H1 (cell line): ENCODE measurements around the gene KLHL29. TPM values are rescaled to one million over a fixed set of nuclear protein-coding genes. Genes with fewer than 3 reads are reported as not detected.

ENCODE experiments used
- CTCF ChIA-PET: fragments of 300-600 bp; sonication (Branson Sonifier 250); formaldehyde crosslinking; loops from one replicate; lab custom pipeline; 2021; ENCODE audit not compliant: partially characterized antibody; lab: Charles Lee
- POLR2A ChIA-PET: fragments of 300-600 bp; sonication (Branson Sonifier 250); formaldehyde crosslinking; loops from one replicate; lab custom pipeline; 2021; ENCODE audit warnings: inconsistent platforms; ENCODE audit not compliant: partially characterized antibody; lab: Charles Lee
- DNase-seq, 2 experiments: peaks; one replicate each; pipeline versions ENCODE4 v3.0.0 to v3.0.0-alpha.2; 2010 to 2022; ENCODE audit warnings: low spot score in 2 of 2, low read depth in 1 of 2, mixed read lengths in 1 of 2
- FAIRE-seq: peaks from 2 replicates; lab custom pipeline; 2011; peaks lifted over from hg19 to GRCh38; lab: Jason Lieb, UNC
- H2AFZ ChIP-seq: 2 replicates; pipeline ENCODE4 v1.8.1; 2012; ENCODE audit warnings: low read length, inconsistent platforms
- H2AK5ac ChIP-seq: 2 replicates; pipeline ENCODE4 v1.6.1; 2013; ENCODE audit warnings: low read depth, low read length
- H2BK120ac ChIP-seq: replicated peaks from 2 replicates; pipeline ENCODE3; 2013; ENCODE audit warnings: low read depth, low read length, inconsistent platforms
- H2BK12ac ChIP-seq: 2 replicates; pipeline ENCODE4 v1.6.1; 2013; ENCODE audit warnings: low read depth, low read length
- H2BK15ac ChIP-seq: 2 replicates; pipeline ENCODE4 v1.6.1; 2013; ENCODE audit warnings: low read length
- H2BK20ac ChIP-seq: 2 replicates; pipeline ENCODE4 v1.6.1; 2013; ENCODE audit warnings: low read length
- H2BK5ac ChIP-seq: 2 replicates; pipeline ENCODE4 v1.6.1; 2013; ENCODE audit warnings: low read depth, low read length
- H3K14ac ChIP-seq: 2 replicates; pipeline ENCODE4 v1.6.1; 2013; ENCODE audit warnings: inconsistent platforms; ENCODE audit not compliant: insufficient read length
- H3K18ac ChIP-seq: 2 replicates; pipeline ENCODE4 v1.6.1; 2013; ENCODE audit warnings: low read length; ENCODE audit errors: extremely low read depth
- H3K23ac ChIP-seq: 2 replicates; pipeline ENCODE4 v1.6.1; 2013; ENCODE audit warnings: inconsistent platforms; ENCODE audit not compliant: insufficient read length
- H3K23me2 ChIP-seq: 2 replicates; pipeline ENCODE4 v1.6.1; 2013; ENCODE audit warnings: low read depth, low read length
- H3K27ac ChIP-seq: 2 replicates; pipeline ENCODE4 v1.6.1; 2011; ENCODE audit warnings: low read depth, low read length, inconsistent platforms
- H3K27me3 ChIP-seq, 4 experiments: replicated peaks in 1 of 4; 1 replicate in 1 of 4; 2 replicates in 3 of 4; pipeline versions ENCODE4 v1.6.1 to v1.8.1; 2011 to 2013; ENCODE audit warnings: low read length in 3 of 4, mild to moderate bottlenecking in 3 of 4, inconsistent platforms in 2 of 4, mixed read lengths in 2 of 4, moderate library complexity in 1 of 4; ENCODE audit not compliant: control insufficient read depth in 3 of 4, insufficient read depth in 3 of 4; ENCODE audit errors: extremely low read depth in 1 of 4
- H3K36me3 ChIP-seq, 4 experiments: 2 replicates each; pipeline versions ENCODE4 v1.6.1 to v1.8.1; 2011 to 2013; ENCODE audit warnings: mild to moderate bottlenecking in 4 of 4, low read length in 3 of 4, moderate library complexity in 2 of 4, control low read depth in 1 of 4, inconsistent platforms in 1 of 4; ENCODE audit not compliant: insufficient read depth in 4 of 4, control insufficient read depth in 2 of 4
- H3K4ac ChIP-seq: replicated peaks from 2 replicates; pipeline ENCODE3; 2013; ENCODE audit warnings: low read length, low read depth, mixed read lengths, inconsistent platforms; ENCODE audit not compliant: insufficient read length
- H3K4me1 ChIP-seq, 4 experiments: replicated peaks in 1 of 4; 1 replicate in 1 of 4; 2 replicates in 3 of 4; pipeline versions ENCODE4 v1.6.1 to v1.8.1; 2011 to 2013; ENCODE audit warnings: low read length in 3 of 4, inconsistent platforms in 2 of 4, mixed read lengths in 1 of 4; ENCODE audit not compliant: insufficient read depth in 4 of 4, control insufficient read depth in 3 of 4
- H3K4me2 ChIP-seq, 2 experiments: 2 replicates each; pipeline versions ENCODE4 v1.6.1 to v1.8.1; 2011 to 2013; ENCODE audit warnings: low read depth in 2 of 2, low read length in 2 of 2, control low read depth in 1 of 2, inconsistent platforms in 1 of 2, mild to moderate bottlenecking in 1 of 2; ENCODE audit not compliant: insufficient read depth in 1 of 2
- H3K4me3 ChIP-seq, 4 experiments: fragments of 200-600, 300-600 bp in 1 of 4; sonication (generic), shearing (Covaris generic), sonication (Bioruptor Twin) in 1 of 4; 2 replicates each; pipeline versions ENCODE4 v1.5.1 to v1.8.1; 2011 to 2016; ENCODE audit warnings: low read length in 4 of 4, low read depth in 3 of 4, control low read depth in 2 of 4, inconsistent platforms in 2 of 4, mild to moderate bottlenecking in 2 of 4, mixed read lengths in 1 of 4, moderate library complexity in 1 of 4; ENCODE audit not compliant: insufficient read depth in 2 of 4; ENCODE audit errors: extremely low read depth in 1 of 4
- H3K56ac ChIP-seq: replicated peaks from 2 replicates; pipeline ENCODE3; 2013; ENCODE audit warnings: low read depth, mild to moderate bottlenecking, mixed read lengths, low read length, inconsistent platforms; ENCODE audit not compliant: insufficient read length
- H3K79me1 ChIP-seq: 2 replicates; pipeline ENCODE4 v1.6.1; 2013; ENCODE audit warnings: low read depth, low read length, control low read depth
- H3K79me2 ChIP-seq, 2 experiments: 2 replicates each; pipeline versions ENCODE4 v1.6.1 to v1.8.1; 2012 to 2013; ENCODE audit warnings: low read length in 2 of 2, mild to moderate bottlenecking in 2 of 2, inconsistent platforms in 1 of 2; ENCODE audit not compliant: insufficient read depth in 2 of 2, control insufficient read depth in 1 of 2
- H3K9ac ChIP-seq, 4 experiments: replicated peaks in 1 of 4; 1 replicate in 1 of 4; 2 replicates in 3 of 4; pipeline versions ENCODE4 v1.6.1 to v1.8.1; 2011 to 2013; ENCODE audit warnings: low read depth in 3 of 4, low read length in 3 of 4, control low read depth in 2 of 4, mild to moderate bottlenecking in 2 of 4, moderate library complexity in 2 of 4, inconsistent platforms in 1 of 4; ENCODE audit errors: extremely low read depth in 1 of 4
- H3K9me3 ChIP-seq, 2 experiments: 2 replicates each; pipeline versions ENCODE4 v1.6.1 to v1.8.1; 2012 to 2013; ENCODE audit warnings: mild to moderate bottlenecking in 2 of 2, moderate library complexity in 2 of 2, control low read depth in 1 of 2, inconsistent platforms in 1 of 2, low read depth in 1 of 2, low read length in 1 of 2, mixed read lengths in 1 of 2; ENCODE audit not compliant: insufficient read depth in 2 of 2
- H4K20me1 ChIP-seq, 2 experiments: replicated peaks in 1 of 2; 2 replicates each; pipeline versions ENCODE3 to v1.8.1; 2011 to 2013; ENCODE audit warnings: inconsistent platforms in 2 of 2, low read length in 2 of 2, mild to moderate bottlenecking in 1 of 2; ENCODE audit not compliant: insufficient read depth in 2 of 2, control insufficient read depth in 1 of 2
- H4K5ac ChIP-seq: 2 replicates; pipeline ENCODE4 v1.6.1; 2013; ENCODE audit warnings: low read length, low read depth, mixed read lengths, inconsistent platforms; ENCODE audit not compliant: insufficient read length
- H4K8ac ChIP-seq: 2 replicates; pipeline ENCODE4 v1.8.0; 2013; ENCODE audit warnings: mild to moderate bottlenecking, moderate library complexity, low read length, inconsistent platforms; ENCODE audit not compliant: insufficient read depth; ENCODE audit errors: extremely low read depth
- H4K91ac ChIP-seq: replicated peaks from 2 replicates; pipeline ENCODE3; 2013; ENCODE audit warnings: low read length, mixed read lengths, inconsistent platforms; ENCODE audit not compliant: insufficient read length
- CHD2 ChIP-seq: IDR thresholded peaks from 2 replicates; pipeline ENCODE4 v1.6.1; 2012; ENCODE audit warnings: low read length, improper control_type of control experiment
- CTCF ChIP-seq, 3 experiments: IDR thresholded peaks; 1 replicate in 2 of 3; 2 replicates in 1 of 3; pipeline versions ENCODE4 v1.5.1 to v1.6.1; 2011; ENCODE audit warnings: low read length in 3 of 3, mild to moderate bottlenecking in 3 of 3, inconsistent platforms in 2 of 3, low read depth in 1 of 3, moderate library complexity in 1 of 3; ENCODE audit not compliant: insufficient read depth in 1 of 3; ENCODE audit errors: control extremely low read depth in 1 of 3
- HDAC2 ChIP-seq, 2 experiments: fragments of 300-600 bp in 1 of 2; sonication (generic) in 1 of 2; IDR thresholded peaks; 2 replicates each; pipeline ENCODE4 v1.6.1; 2011 to 2012; ENCODE audit warnings: low read depth in 2 of 2, low read length in 2 of 2, mild to moderate bottlenecking in 2 of 2, moderate library complexity in 2 of 2, borderline replicate concordance in 1 of 2, inconsistent platforms in 1 of 2
- KDM1A ChIP-seq: fragments of 200-600, 300-600 bp; sonication (generic); IDR thresholded peaks from 2 replicates; pipeline ENCODE4 v1.7.1; 2016; ENCODE audit warnings: mild to moderate bottlenecking, low read length, borderline replicate concordance
- RBBP5 ChIP-seq: IDR thresholded peaks from 2 replicates; pipeline ENCODE4 v1.7.1; 2012; ENCODE audit warnings: low read depth, mild to moderate bottlenecking, inconsistent platforms, low read length, moderate library complexity, borderline replicate concordance
- SP2 ChIP-seq: IDR thresholded peaks from 2 replicates; pipeline ENCODE4 v1.6.1; 2012; ENCODE audit warnings: mild to moderate bottlenecking, low read length, inconsistent platforms
- SRF ChIP-seq: IDR thresholded peaks from 2 replicates; pipeline ENCODE4 v1.6.1; 2011; ENCODE audit warnings: mild to moderate bottlenecking, low read depth, low read length, moderate library complexity
- SUZ12 ChIP-seq: fragments of 200-600 bp; sonication (generic); IDR thresholded peaks from 2 replicates; pipeline ENCODE4 v1.6.1; 2012; ENCODE audit warnings: mild to moderate bottlenecking, inconsistent platforms, low read length, moderate library complexity, mixed read lengths
- USF2 ChIP-seq: IDR thresholded peaks from 2 replicates; pipeline ENCODE4 v1.6.1; 2011; ENCODE audit warnings: low read length, improper control_type of control experiment
- WGBS, 2 experiments: shearing (Covaris generic) in 1 of 2; methylation state at CpG; one replicate each; pipeline versions ENCODE4 v1.1.6 to v1.1.7; 2013 to 2015; ENCODE audit warnings: low lambda C conversion rate in 2 of 2, mixed read lengths in 2 of 2, inconsistent platforms in 1 of 2, low coverage in 1 of 2, missing lambda C conversion rate in 1 of 2; ENCODE audit not compliant: insufficient replicate concordance in 2 of 2, insufficient coverage in 1 of 2, insufficient read length in 1 of 2; ENCODE audit errors: extremely low coverage in 1 of 2, missing lambda C conversion rate in 1 of 2; 5-methylcytosine and 5-hydroxymethylcytosine counted together
- polyA plus RNA-seq, 7 experiments: library from polyadenylated mRNA; depleted of rRNA in 3 of 7; stranded (reverse) in 5 of 7; unstranded in 2 of 7; fragments of >200 nt in 5 of 7; fragments of 200-250 nt in 2 of 7; gene quantifications; 1 replicate in 5 of 7; 2 replicates in 1 of 7; 4 replicates in 1 of 7; pipeline versions ENCODE4 v1.2.1 to v1.2.3, GENCODE V29; 2011 to 2013; ENCODE audit warnings: missing spikeins in 2 of 7, mixed read lengths in 2 of 7
- total RNA-seq: library from RNA; stranded (reverse); fragmentation: NEBNext Ultra II Directional; extraction: Animal tissue kit (Norgen Biotek cat#: 25700); gene quantifications from 2 replicates; pipeline ENCODE4 v1.2.1, GENCODE V29; 2021

The KLHL29 gene
- total and polyA plus RNA-seq, 2 of the 8 experiments (the other 6 are each of a cell fraction or from before 2014, with no cell fraction given), result 1.1 to 4.7 TPM

- Histone ChIP-seq H2AFZ (no peak overlapping the region), H3K9me3 (no peaks in the 10 kb centered on the region), H2BK15ac (no peak overlapping the region), H3K14ac (no peak overlapping the region), H2AK5ac (no peak overlapping the region), H2BK12ac (no peak overlapping the region; the same call in 1 of the 2 replicates), H3K4ac (no peak overlapping the region), H4K91ac (no peak overlapping the region), H3K79me2 (no peaks in the 10 kb centered on the region), H3K27ac (no peak overlapping the region), H3K23me2 (no peaks in the 10 kb centered on the region), H3K4me3 (no peak overlapping the region), H3K27me3 (no peaks in the 10 kb centered on the region), H3K4me2 (no peak overlapping the region), H3K36me3 (no peaks in the 10 kb centered on the region), H3K79me1 (no peaks in the 10 kb centered on the region), H4K5ac (no peak overlapping the region), H4K20me1 (no peaks in the 10 kb centered on the region), H3K18ac (no peak overlapping the region), H2BK20ac (no peak overlapping the region), H3K56ac (no peak overlapping the region), H3K23ac (no peak overlapping the region), H2BK5ac (no peak overlapping the region), H4K8ac (no peak overlapping the region), H3K9ac (no peak overlapping the region), H3K4me1 (no peaks in the 10 kb centered on the region; a peak in 1 of 7 replicates), H2BK120ac (no peak overlapping the region)
- POLR2A ChIA-PET, result no interaction called here
- CTCF ChIA-PET, result interaction anchor here (1.4 kb wide), 1 partner anchor 22 kb away, joined by 3 read pairs; no protein-coding TSS in a partner anchor
- 91% methylated on average over 8 of the region's 8 CpGs; no CpG with 5 or more reads in 1 of the 2 experiments for WGBS, 2 experiments
- no peak for FAIRE-seq
- no peak for DNase-seq
- TF ChIP-seq CHD2 (no peak), CTCF (IDR thresholded peaks at IDR 0.05; ENCODE audit: control extremely low read depth in 1 of 3, insufficient read depth in 1 of 3, low read depth in 1 of 3, low read length in 3 of 3) (no peak), SRF (no peak), KDM1A (no peak), SP2 (no peak), USF2 (no peak), SUZ12 (no peak), HDAC2 (IDR thresholded peaks at IDR 0.05; ENCODE audit: borderline replicate concordance in 1 of 2, low read depth in 2 of 2, low read length in 2 of 2) (no peak), RBBP5 (no peak)
Observed at GRCh38 chr2:23540804-23541360, 155.9 kb downstream of the KLHL29 start.
